NCI-H1092 (cell line): Measurements from ENCODE around the gene ABCE1.

Source experiments
- DNase-seq: peaks from one replicate; lab custom pipeline; 2025; lab: John Stamatoyannopoulos, UW

Gene ABCE1

GRCh38 chr4:145177511-145177905 lies 79.4 kb downstream of the ABCE1 start:
- DNase-seq, result no peak

GRCh38 chr4:145177906-145178538 lies 79.9 kb downstream of the ABCE1 start:
- no peak for DNase-seq

GRCh38 chr4:145178740-145179280 lies 80.7 kb downstream of the ABCE1 start:
- no peak for DNase-seq
